HG02840 (cell line): Measurements from ENCODE around the gene SPINT3.

Source experiments
- ATAC-seq: cut with Tn5 transposase; IDR thresholded peaks from one replicate; pipeline ENCODE4 v1.9.1; 2021; ENCODE audit warnings: mild to moderate bottlenecking, moderate library complexity, moderate number of reproducible peaks; ENCODE audit not compliant: unreplicated experiment, low FRiP score

Gene SPINT3

GRCh38 chr20:45515147-45515913, at the start of gene SPINT3:
Gene SPINT3, minus strand, starts transcription at chr20:45515622. Its CDS starts 14 bp downstream, at chr20:45515608.
- no peak for ATAC-seq

DNA sequence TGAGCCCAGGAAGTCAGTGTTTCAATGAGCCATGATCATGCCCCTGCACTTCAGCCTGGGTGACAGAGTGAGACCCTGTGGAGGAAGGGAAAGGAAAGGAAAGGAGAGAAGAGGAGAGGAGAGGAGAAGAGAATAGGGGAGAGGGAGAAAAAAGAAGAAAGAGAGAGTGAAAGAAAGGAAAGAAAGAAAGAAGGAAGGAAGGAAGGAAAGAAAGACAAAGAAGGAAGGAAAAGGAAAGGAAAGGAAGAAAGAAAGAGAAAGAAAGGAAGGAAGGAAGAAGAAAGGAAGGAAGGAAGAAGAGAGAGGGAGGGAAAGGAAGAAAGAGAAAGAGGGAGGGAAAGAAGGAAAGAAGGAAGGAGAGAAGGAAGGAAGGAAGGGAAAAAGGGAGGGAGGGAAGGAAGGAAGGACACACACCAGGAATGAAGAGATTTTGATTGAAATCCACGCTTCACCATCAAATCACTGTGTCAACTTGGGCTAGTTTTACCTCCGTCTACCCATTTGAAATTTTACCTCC, 49.4 kb upstream of the SPINT3 start:
- ATAC-seq, result no peak

- no peak for ATAC-seq
These were observed 39.8 kb upstream of the SPINT3 start for GRCh38 chr20:45555198-45555597.

GRCh38 chr20:45552456-45552855, 37.0 kb upstream of the SPINT3 start:
- ATAC-seq, result no peak

DNA sequence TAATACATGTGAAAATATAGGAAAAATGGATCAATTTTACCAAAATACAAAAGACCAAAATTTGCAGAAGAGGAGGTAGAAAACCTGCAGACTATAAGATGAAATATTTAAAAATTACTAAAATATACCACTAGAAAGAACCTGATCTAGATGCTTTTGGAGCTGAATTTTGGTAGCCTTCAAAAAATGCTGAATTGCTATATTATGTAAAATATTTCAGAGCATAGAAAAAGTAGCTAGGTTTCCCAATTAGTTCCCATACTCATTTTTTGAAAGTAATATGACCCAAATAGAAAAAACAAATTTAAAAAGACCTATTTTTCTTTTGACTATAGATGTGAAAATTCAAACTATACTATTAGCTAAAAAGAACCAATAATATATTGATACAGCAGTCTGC, 35.3 kb upstream of the SPINT3 start:
- ATAC-seq, result no peak

GRCh38 chr20:45548410-45548809, 33.0 kb upstream of the SPINT3 start:
- ATAC-seq, result no peak

DNA sequence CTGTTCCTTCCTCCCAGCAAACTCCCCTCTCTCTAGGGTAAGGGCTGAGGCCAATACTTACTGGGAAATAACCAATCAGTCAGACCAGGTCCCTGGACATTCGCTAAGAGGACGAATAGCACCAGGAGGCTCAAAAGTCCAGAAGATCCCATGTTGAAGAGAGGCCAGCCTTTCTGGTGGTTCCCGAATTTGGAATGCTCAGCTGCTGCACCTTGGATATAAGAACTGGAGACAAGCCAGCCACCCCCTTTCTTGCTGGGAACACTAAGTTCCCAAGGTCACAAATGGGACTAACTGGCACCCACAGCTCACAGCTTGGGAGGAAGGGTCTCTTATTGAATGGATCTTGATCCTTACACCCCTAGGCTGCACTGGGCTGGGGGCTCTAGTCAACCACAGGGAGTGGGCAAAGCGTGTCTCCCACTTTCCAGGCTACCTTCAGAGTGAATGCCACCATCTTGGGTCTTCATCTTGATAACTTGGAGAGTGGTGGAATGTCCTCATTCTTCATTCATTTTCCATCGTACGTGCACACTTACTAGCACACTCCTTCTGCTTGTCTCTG, 31.9 kb upstream of the SPINT3 start, which contains the start of gene EPPIN:
Gene EPPIN (minus strand): TSS at position 196 of the 565 bp plus-strand sequence. CDS start 44 bp downstream, at position 152.
- no peak for ATAC-seq

GRCh38 chr20:45545754-45546453, 30.5 kb upstream of the SPINT3 start:
- ATAC-seq, result no peak

GRCh38 chr20:45545351-45545750, 29.9 kb upstream of the SPINT3 start:
- no peak for ATAC-seq

DNA sequence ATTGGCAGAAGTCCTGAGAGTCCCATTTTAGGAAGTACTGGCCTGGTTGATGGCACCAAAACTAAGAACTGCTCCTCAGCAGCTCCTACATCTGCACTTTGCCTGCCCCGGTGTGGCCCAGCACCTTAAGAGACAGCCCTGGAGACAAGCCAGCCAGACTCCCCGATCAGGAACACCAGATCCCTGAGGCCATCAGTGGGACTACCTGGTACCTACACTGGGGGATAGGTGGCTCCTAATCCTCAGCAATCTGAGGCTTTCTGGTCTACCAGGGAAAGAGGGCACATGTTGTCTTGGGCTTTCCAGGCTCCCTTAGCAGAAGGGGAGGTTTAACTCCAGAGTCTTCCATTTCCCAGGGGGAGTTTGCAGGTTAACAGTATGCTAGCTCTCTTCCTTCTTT, 24.0 kb upstream of the SPINT3 start, which contains the start of gene WFDC6:
Gene WFDC6 (minus strand): TSS at position 101 of the 400 bp plus-strand sequence. CDS start 75 bp downstream, at position 26.
- no peak for ATAC-seq

DNA sequence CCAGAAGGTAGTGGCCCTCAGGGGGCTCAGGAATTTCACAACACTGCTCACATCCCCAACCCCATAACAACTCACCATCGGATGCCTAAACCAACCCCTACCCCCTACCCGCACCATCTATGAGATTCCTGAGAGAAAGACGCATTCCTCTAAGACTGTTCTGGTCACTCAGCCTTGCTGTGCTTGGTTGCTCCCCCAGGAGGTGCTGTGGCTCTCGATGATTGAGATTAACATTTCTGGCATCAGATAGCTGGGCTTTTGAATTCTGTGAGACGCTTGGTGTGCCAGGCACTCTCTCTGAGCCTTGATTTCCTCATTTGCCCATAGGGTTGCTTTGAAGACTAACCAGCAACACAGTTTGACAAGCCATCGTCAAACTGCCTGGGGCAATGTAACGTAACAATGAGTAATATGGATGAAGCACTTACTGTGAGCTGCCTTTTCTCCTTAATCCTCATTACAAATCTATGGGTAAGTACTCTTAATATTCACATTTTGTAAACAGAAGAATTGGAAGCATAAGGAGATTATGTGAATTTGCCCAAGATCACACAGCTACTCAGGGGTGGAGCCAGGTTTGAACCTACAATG, 22.9 kb upstream of the SPINT3 start:
- no peak for ATAC-seq

DNA sequence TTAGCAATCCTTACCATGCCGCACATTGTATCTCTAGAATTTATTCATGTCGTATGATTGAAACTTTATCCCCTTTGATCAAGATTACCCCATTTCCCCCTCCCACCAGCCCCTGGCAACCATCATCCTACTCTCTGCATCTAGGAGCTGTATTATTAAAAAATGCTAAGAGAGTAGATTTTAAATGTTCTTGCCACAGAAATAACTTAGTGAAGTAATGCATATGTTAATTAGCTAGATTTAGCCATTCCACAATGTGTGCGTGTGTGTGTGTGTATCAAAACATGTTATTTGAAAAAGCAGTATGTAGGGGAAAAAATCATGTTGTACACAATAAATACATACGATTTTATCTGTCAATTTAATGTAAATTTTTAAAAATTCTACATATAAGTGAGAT, 11.9 kb upstream of the SPINT3 start:
- no peak for ATAC-seq

- no peak for ATAC-seq
These were observed 8.4 kb upstream of the SPINT3 start for GRCh38 chr20:45523821-45524220.

GRCh38 chr20:45518282-45518681, 2.9 kb upstream of the SPINT3 start:
- ATAC-seq, result no peak

- ATAC-seq, result no peak
These were observed 5.1 kb downstream of the SPINT3 start for GRCh38 chr20:45510242-45510862.

DNA sequence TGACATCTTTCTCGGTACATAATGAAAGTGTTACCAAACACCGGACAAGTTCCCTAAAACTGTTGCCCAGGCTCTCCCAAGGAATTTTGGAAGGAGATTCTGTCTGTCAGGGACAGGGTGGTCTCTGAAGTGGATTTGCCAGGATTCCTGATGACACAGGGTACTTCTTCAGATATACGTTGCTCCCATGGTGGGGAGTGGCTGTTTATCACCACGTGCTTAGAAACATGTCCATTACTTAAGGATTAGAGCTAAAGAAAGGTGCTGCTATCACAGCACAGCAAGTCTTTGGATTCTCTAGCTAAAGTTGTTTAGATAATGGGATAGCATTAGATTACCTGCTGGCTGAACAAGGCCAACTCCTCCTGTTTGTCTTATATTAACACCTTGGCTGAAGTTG, 6.3 kb downstream of the SPINT3 start:
- ATAC-seq, result no peak

GRCh38 chr20:45508068-45508886, 7.1 kb downstream of the SPINT3 start:
- ATAC-seq, result no peak

- ATAC-seq, result no peak
These were observed 8.2 kb downstream of the SPINT3 start for GRCh38 chr20:45507011-45507820.

DNA sequence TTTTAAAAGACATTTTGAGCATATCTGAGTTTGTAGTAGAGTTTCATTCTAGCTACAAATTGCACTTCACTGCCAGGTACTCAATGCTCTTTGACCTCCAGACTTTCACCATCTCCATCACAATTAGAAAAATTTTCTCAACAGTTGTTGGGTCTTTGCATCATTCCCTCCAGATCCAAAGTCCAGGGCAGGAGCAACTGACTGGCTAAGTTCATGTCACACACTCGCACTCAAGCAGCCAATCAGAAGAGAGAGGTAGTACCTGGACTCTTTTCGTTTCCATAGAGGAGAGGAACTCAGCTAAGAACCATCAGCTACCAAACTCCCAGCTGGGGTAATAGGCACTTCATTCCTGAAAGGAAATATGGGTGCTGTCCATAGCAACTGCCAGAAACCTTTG, 9.0 kb downstream of the SPINT3 start:
- no peak for ATAC-seq
